H1 (cell line): ENCODE results near the gene NUP58. TPM values are rescaled to one million over a fixed set of nuclear protein-coding genes. Genes with fewer than 3 reads are reported as not detected.

ENCODE experiments used
- CTCF ChIA-PET: fragments of 300-600 bp; sonication (Branson Sonifier 250); formaldehyde crosslinking; loops from one replicate; lab custom pipeline; 2021; ENCODE audit not compliant: partially characterized antibody; lab: Charles Lee
- POLR2A ChIA-PET: fragments of 300-600 bp; sonication (Branson Sonifier 250); formaldehyde crosslinking; loops from one replicate; lab custom pipeline; 2021; ENCODE audit warnings: inconsistent platforms; ENCODE audit not compliant: partially characterized antibody; lab: Charles Lee
- DNase-seq, 2 experiments: peaks; one replicate each; pipeline versions ENCODE4 v3.0.0 to v3.0.0-alpha.2; 2010 to 2022; ENCODE audit warnings: low spot score in 2 of 2, low read depth in 1 of 2, mixed read lengths in 1 of 2
- FAIRE-seq: peaks from 2 replicates; lab custom pipeline; 2011; peaks lifted over from hg19 to GRCh38; lab: Jason Lieb, UNC
- H2AFZ ChIP-seq: 2 replicates; pipeline ENCODE4 v1.8.1; 2012; ENCODE audit warnings: low read length, inconsistent platforms
- H2AK5ac ChIP-seq: 2 replicates; pipeline ENCODE4 v1.6.1; 2013; ENCODE audit warnings: low read depth, low read length
- H2BK120ac ChIP-seq: replicated peaks from 2 replicates; pipeline ENCODE3; 2013; ENCODE audit warnings: low read depth, low read length, inconsistent platforms
- H2BK12ac ChIP-seq: 2 replicates; pipeline ENCODE4 v1.6.1; 2013; ENCODE audit warnings: low read depth, low read length
- H2BK15ac ChIP-seq: 2 replicates; pipeline ENCODE4 v1.6.1; 2013; ENCODE audit warnings: low read length
- H2BK20ac ChIP-seq: 2 replicates; pipeline ENCODE4 v1.6.1; 2013; ENCODE audit warnings: low read length
- H2BK5ac ChIP-seq: 2 replicates; pipeline ENCODE4 v1.6.1; 2013; ENCODE audit warnings: low read depth, low read length
- H3K14ac ChIP-seq: 2 replicates; pipeline ENCODE4 v1.6.1; 2013; ENCODE audit warnings: inconsistent platforms; ENCODE audit not compliant: insufficient read length
- H3K18ac ChIP-seq: 2 replicates; pipeline ENCODE4 v1.6.1; 2013; ENCODE audit warnings: low read length; ENCODE audit errors: extremely low read depth
- H3K23ac ChIP-seq: 2 replicates; pipeline ENCODE4 v1.6.1; 2013; ENCODE audit warnings: inconsistent platforms; ENCODE audit not compliant: insufficient read length
- H3K23me2 ChIP-seq: 2 replicates; pipeline ENCODE4 v1.6.1; 2013; ENCODE audit warnings: low read depth, low read length
- H3K27ac ChIP-seq: 2 replicates; pipeline ENCODE4 v1.6.1; 2011; ENCODE audit warnings: low read depth, low read length, inconsistent platforms
- H3K27me3 ChIP-seq, 4 experiments: replicated peaks in 1 of 4; 1 replicate in 1 of 4; 2 replicates in 3 of 4; pipeline versions ENCODE4 v1.6.1 to v1.8.1; 2011 to 2013; ENCODE audit warnings: low read length in 3 of 4, mild to moderate bottlenecking in 3 of 4, inconsistent platforms in 2 of 4, mixed read lengths in 2 of 4, moderate library complexity in 1 of 4; ENCODE audit not compliant: control insufficient read depth in 3 of 4, insufficient read depth in 3 of 4; ENCODE audit errors: extremely low read depth in 1 of 4
- H3K36me3 ChIP-seq, 4 experiments: 2 replicates each; pipeline versions ENCODE4 v1.6.1 to v1.8.1; 2011 to 2013; ENCODE audit warnings: mild to moderate bottlenecking in 4 of 4, low read length in 3 of 4, moderate library complexity in 2 of 4, control low read depth in 1 of 4, inconsistent platforms in 1 of 4; ENCODE audit not compliant: insufficient read depth in 4 of 4, control insufficient read depth in 2 of 4
- H3K4ac ChIP-seq: replicated peaks from 2 replicates; pipeline ENCODE3; 2013; ENCODE audit warnings: low read length, low read depth, mixed read lengths, inconsistent platforms; ENCODE audit not compliant: insufficient read length
- H3K4me1 ChIP-seq, 4 experiments: replicated peaks in 1 of 4; 1 replicate in 1 of 4; 2 replicates in 3 of 4; pipeline versions ENCODE4 v1.6.1 to v1.8.1; 2011 to 2013; ENCODE audit warnings: low read length in 3 of 4, inconsistent platforms in 2 of 4, mixed read lengths in 1 of 4; ENCODE audit not compliant: insufficient read depth in 4 of 4, control insufficient read depth in 3 of 4
- H3K4me2 ChIP-seq, 2 experiments: 2 replicates each; pipeline versions ENCODE4 v1.6.1 to v1.8.1; 2011 to 2013; ENCODE audit warnings: low read depth in 2 of 2, low read length in 2 of 2, control low read depth in 1 of 2, inconsistent platforms in 1 of 2, mild to moderate bottlenecking in 1 of 2; ENCODE audit not compliant: insufficient read depth in 1 of 2
- H3K4me3 ChIP-seq, 4 experiments: fragments of 200-600, 300-600 bp in 1 of 4; sonication (generic), shearing (Covaris generic), sonication (Bioruptor Twin) in 1 of 4; 2 replicates each; pipeline versions ENCODE4 v1.5.1 to v1.8.1; 2011 to 2016; ENCODE audit warnings: low read length in 4 of 4, low read depth in 3 of 4, control low read depth in 2 of 4, inconsistent platforms in 2 of 4, mild to moderate bottlenecking in 2 of 4, mixed read lengths in 1 of 4, moderate library complexity in 1 of 4; ENCODE audit not compliant: insufficient read depth in 2 of 4; ENCODE audit errors: extremely low read depth in 1 of 4
- H3K56ac ChIP-seq: replicated peaks from 2 replicates; pipeline ENCODE3; 2013; ENCODE audit warnings: low read depth, mild to moderate bottlenecking, mixed read lengths, low read length, inconsistent platforms; ENCODE audit not compliant: insufficient read length
- H3K79me1 ChIP-seq: 2 replicates; pipeline ENCODE4 v1.6.1; 2013; ENCODE audit warnings: low read depth, low read length, control low read depth
- H3K79me2 ChIP-seq, 2 experiments: 2 replicates each; pipeline versions ENCODE4 v1.6.1 to v1.8.1; 2012 to 2013; ENCODE audit warnings: low read length in 2 of 2, mild to moderate bottlenecking in 2 of 2, inconsistent platforms in 1 of 2; ENCODE audit not compliant: insufficient read depth in 2 of 2, control insufficient read depth in 1 of 2
- H3K9ac ChIP-seq, 4 experiments: replicated peaks in 1 of 4; 1 replicate in 1 of 4; 2 replicates in 3 of 4; pipeline versions ENCODE4 v1.6.1 to v1.8.1; 2011 to 2013; ENCODE audit warnings: low read depth in 3 of 4, low read length in 3 of 4, control low read depth in 2 of 4, mild to moderate bottlenecking in 2 of 4, moderate library complexity in 2 of 4, inconsistent platforms in 1 of 4; ENCODE audit errors: extremely low read depth in 1 of 4
- H3K9me3 ChIP-seq, 2 experiments: 2 replicates each; pipeline versions ENCODE4 v1.6.1 to v1.8.1; 2012 to 2013; ENCODE audit warnings: mild to moderate bottlenecking in 2 of 2, moderate library complexity in 2 of 2, control low read depth in 1 of 2, inconsistent platforms in 1 of 2, low read depth in 1 of 2, low read length in 1 of 2, mixed read lengths in 1 of 2; ENCODE audit not compliant: insufficient read depth in 2 of 2
- H4K20me1 ChIP-seq, 2 experiments: replicated peaks in 1 of 2; 2 replicates each; pipeline versions ENCODE3 to v1.8.1; 2011 to 2013; ENCODE audit warnings: inconsistent platforms in 2 of 2, low read length in 2 of 2, mild to moderate bottlenecking in 1 of 2; ENCODE audit not compliant: insufficient read depth in 2 of 2, control insufficient read depth in 1 of 2
- H4K5ac ChIP-seq: 2 replicates; pipeline ENCODE4 v1.6.1; 2013; ENCODE audit warnings: low read length, low read depth, mixed read lengths, inconsistent platforms; ENCODE audit not compliant: insufficient read length
- H4K8ac ChIP-seq: 2 replicates; pipeline ENCODE4 v1.8.0; 2013; ENCODE audit warnings: mild to moderate bottlenecking, moderate library complexity, low read length, inconsistent platforms; ENCODE audit not compliant: insufficient read depth; ENCODE audit errors: extremely low read depth
- H4K91ac ChIP-seq: replicated peaks from 2 replicates; pipeline ENCODE3; 2013; ENCODE audit warnings: low read length, mixed read lengths, inconsistent platforms; ENCODE audit not compliant: insufficient read length
- ATF3 ChIP-seq: IDR thresholded peaks from 2 replicates; pipeline ENCODE4 v1.6.1; 2011; ENCODE audit warnings: low read depth, mild to moderate bottlenecking, low read length; ENCODE audit not compliant: insufficient read depth
- BRCA1 ChIP-seq: IDR thresholded peaks from 2 replicates; pipeline ENCODE4 v1.6.1; 2012; ENCODE audit warnings: low read depth, low read length, improper control_type of control experiment
- CTBP2 ChIP-seq: IDR thresholded peaks from 2 replicates; pipeline ENCODE4 v1.7.0; 2011; ENCODE audit warnings: borderline replicate concordance, mild to moderate bottlenecking, moderate library complexity, mixed read lengths, low read length; ENCODE audit not compliant: insufficient read depth, insufficient read length
- EGR1 ChIP-seq: IDR thresholded peaks from 2 replicates; pipeline ENCODE4 v1.6.1; 2011; ENCODE audit warnings: low read depth, low read length, borderline replicate concordance
- EZH2 ChIP-seq: fragments of 200-600 bp; sonication (generic); IDR thresholded peaks from 2 replicates; pipeline ENCODE4 v1.7.1; 2012; ENCODE audit warnings: low read depth, mild to moderate bottlenecking, moderate library complexity, low read length, inconsistent platforms; ENCODE audit not compliant: severe bottlenecking
- POLR2AphosphoS5 ChIP-seq: IDR thresholded peaks from 2 replicates; pipeline ENCODE4 v1.6.1; 2011; ENCODE audit warnings: low read depth, low read length
- RNF2 ChIP-seq: fragments of 200-900, 300-1000 bp; sonication (generic); IDR thresholded peaks from 2 replicates; pipeline ENCODE4 v1.7.1; 2016; ENCODE audit warnings: borderline replicate concordance, low read depth, mild to moderate bottlenecking, antibody characterized with exemption, low read length; ENCODE audit not compliant: poor library complexity, severe bottlenecking; ENCODE audit errors: missing control alignments
- RXRA ChIP-seq: IDR thresholded peaks from 2 replicates; pipeline ENCODE4 v1.6.1; 2011; ENCODE audit warnings: low read depth, mild to moderate bottlenecking, low read length, moderate library complexity; ENCODE audit not compliant: insufficient read depth
- USF2 ChIP-seq: IDR thresholded peaks from 2 replicates; pipeline ENCODE4 v1.6.1; 2011; ENCODE audit warnings: low read length, improper control_type of control experiment
- YY1 ChIP-seq: IDR thresholded peaks from 2 replicates; pipeline ENCODE4 v1.6.1; 2011; ENCODE audit warnings: low read depth, mild to moderate bottlenecking, low read length
- ZNF274 ChIP-seq: IDR thresholded peaks from 2 replicates; pipeline ENCODE4 v1.7.0; 2012; ENCODE audit warnings: low read length, borderline replicate concordance; ENCODE audit errors: extremely low read depth
- WGBS, 2 experiments: shearing (Covaris generic) in 1 of 2; methylation state at CpG; one replicate each; pipeline versions ENCODE4 v1.1.6 to v1.1.7; 2013 to 2015; ENCODE audit warnings: low lambda C conversion rate in 2 of 2, mixed read lengths in 2 of 2, inconsistent platforms in 1 of 2, low coverage in 1 of 2, missing lambda C conversion rate in 1 of 2; ENCODE audit not compliant: insufficient replicate concordance in 2 of 2, insufficient coverage in 1 of 2, insufficient read length in 1 of 2; ENCODE audit errors: extremely low coverage in 1 of 2, missing lambda C conversion rate in 1 of 2; 5-methylcytosine and 5-hydroxymethylcytosine counted together
- polyA plus RNA-seq, 7 experiments: library from polyadenylated mRNA; depleted of rRNA in 3 of 7; stranded (reverse) in 5 of 7; unstranded in 2 of 7; fragments of >200 nt in 5 of 7; fragments of 200-250 nt in 2 of 7; gene quantifications; 1 replicate in 5 of 7; 2 replicates in 1 of 7; 4 replicates in 1 of 7; pipeline versions ENCODE4 v1.2.1 to v1.2.3, GENCODE V29; 2011 to 2013; ENCODE audit warnings: missing spikeins in 2 of 7, mixed read lengths in 2 of 7
- total RNA-seq: library from RNA; stranded (reverse); fragmentation: NEBNext Ultra II Directional; extraction: Animal tissue kit (Norgen Biotek cat#: 25700); gene quantifications from 2 replicates; pipeline ENCODE4 v1.2.1, GENCODE V29; 2021

NUP58 gene
- total and polyA plus RNA-seq, 2 of the 8 experiments (the other 6 are each of a cell fraction or from before 2014, with no cell fraction given) = 35.0 to 53.8 TPM

DNA sequence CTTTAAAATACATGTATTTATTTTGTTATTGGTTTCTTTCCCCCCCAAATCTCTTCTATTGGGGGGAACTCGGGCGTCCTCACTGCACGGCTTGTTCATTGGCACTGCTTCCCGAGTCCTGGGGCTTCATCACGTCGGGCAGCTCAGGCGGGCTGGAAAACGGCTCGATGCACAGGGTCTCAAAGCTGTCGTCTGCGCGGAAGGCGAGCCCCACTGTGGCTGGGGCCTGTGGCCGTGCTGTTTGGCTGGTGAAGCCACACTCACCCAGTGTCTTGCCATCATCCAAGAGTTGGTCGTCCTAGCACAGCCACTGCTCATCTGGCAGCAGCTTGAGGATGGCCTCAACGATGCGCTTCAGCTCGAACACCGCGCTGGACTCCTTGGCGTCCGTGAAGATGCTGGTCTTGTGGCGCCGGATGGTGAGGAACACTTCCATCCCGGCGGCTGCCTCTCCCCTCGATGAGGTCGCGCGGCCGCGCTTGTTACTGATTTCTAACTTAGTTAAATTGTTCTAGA, 64.4 kb downstream of the NUP58 start:
- Histone ChIP-seq H4K20me1 (no peaks in the 10 kb centered on the region), H3K9me3 (no peaks in the 10 kb centered on the region), H3K56ac (no peak overlapping the region), H3K27ac (no peak overlapping the region), H3K9ac (no peak overlapping the region), H2BK20ac (no peak overlapping the region), H2BK5ac (no peak overlapping the region), H3K79me1 (no peaks in the 10 kb centered on the region), H2BK120ac (no peak overlapping the region), H4K8ac (no peak overlapping the region), H4K5ac (no peak overlapping the region), H3K27me3 (peaks cover 0 to under 1% (median 0%) of the 10 kb centered on the region in 4 experiments; a peak in 1 of 7 replicates), H2BK15ac (no peak overlapping the region), H3K18ac (no peak overlapping the region), H3K23me2 (no peaks in the 10 kb centered on the region), H2AK5ac (no peak overlapping the region), H3K36me3 (no peaks in the 10 kb centered on the region), H3K4me2 (no peak overlapping the region), H3K79me2 (no peaks in the 10 kb centered on the region), H4K91ac (no peak overlapping the region), H3K4me3 (no peak overlapping the region), H3K4ac (no peak overlapping the region), H3K23ac (no peak overlapping the region), H2AFZ (no peak overlapping the region), H3K4me1 (no peaks in the 10 kb centered on the region), H3K14ac (no peak overlapping the region), H2BK12ac (no peak overlapping the region)
- no peak for DNase-seq
- ChIA-PET CTCF (interaction anchor here (0.6 kb wide), 1 partner anchor 902 kb away, joined by 3 read pairs; no protein-coding TSS in a partner anchor), POLR2A (interaction anchor here (1.0 kb wide), 1 partner anchor 27 kb away, joined by 3 read pairs; no protein-coding TSS in a partner anchor)
- FAIRE-seq = no peak
- WGBS, 2 experiments = 93% methylated on average over 32 of the region's 32 CpGs; no CpG with 5 or more reads in 1 of the 2 experiments
- TF ChIP-seq POLR2AphosphoS5 (no peak), ATF3 (no peak), YY1 (no peak), BRCA1 (no peak), ZNF274 (no peak), RXRA (no peak), RNF2 (no peak), USF2 (no peak), EZH2 (no peak), EGR1 (no peak), CTBP2 (no peak)
